Measurements from ENCODE around the gene DHFR2. TPM values are rescaled to one million over a fixed set of nuclear protein-coding genes. Genes with fewer than 3 reads are reported as not detected.

DHFR2 gene
- total and polyA plus RNA-seq, 9 of the 15 experiments (the other 6 are each of a cell fraction or from before 2014, with no cell fraction given), result 0.64 to 1.7 (median 1.4) TPM

GRCh38 chr3:94015025-94015424 is 47.7 kb downstream of the DHFR2 start (continued):
- no peak for TF ChIP-seq U2AF2 (optimal IDR thresholded peaks at IDR 0.05; ENCODE audit: low read depth, low read length)

GRCh38 chr3:94012185-94012584 is 50.5 kb downstream of the DHFR2 start:
- POLR2A ChIA-PET, result no interaction called here
- in situ Hi-C loops (cut with MboI), result no loop called here

More at GRCh38 chr3:94012185-94012584, 50.5 kb downstream of the DHFR2 start:
- FAIRE-seq, result no peak
- 0 out of 3 replicates have a peak, but pooled peaks cover 4% of the 10 kb centered on the region for H3K36me3 ChIP-seq (ENCODE audit: control insufficient read depth, insufficient read depth, low read length)
- no peaks in the 10 kb centered on the region for H4K20me1 ChIP-seq (replicated peaks; ENCODE audit: control insufficient read depth, insufficient read depth, low read length)
- H3K27me3 ChIP-seq (ENCODE audit: control insufficient read depth in 2 of 2, insufficient read depth in 2 of 2, low read length in 2 of 2), result no peaks in the 10 kb centered on the region
- no peak overlapping the region for H3K9ac ChIP-seq (ENCODE audit: insufficient read depth in 1 of 2, low read depth in 2 of 2, low read length in 2 of 2)
- no peak overlapping the region for H3K4me3 ChIP-seq
- no peaks in the 10 kb centered on the region for H3K9me3 ChIP-seq (replicated peaks; ENCODE audit: control insufficient read depth, insufficient read depth, low read depth, low read length)
- H3K9me1 ChIP-seq (ENCODE audit: control insufficient read depth, insufficient read depth, low read length), result no peaks in the 10 kb centered on the region
- 88% methylated on average over 1 of the region's 1 CpG for WGBS (ENCODE audit: insufficient coverage, low coverage, missing lambda C conversion rate)
- CTCF ChIA-PET (ENCODE audit: low intra/inter-chr PET ratio), result no interaction called here
- BruUV-seq (replicated peaks), result no TSS peak
- no peak overlapping the region for H3K4me2 ChIP-seq (ENCODE audit: insufficient read depth, low read length)
- intact Hi-C loops (cut with micrococcal nuclease), result no loop called here
- no peak overlapping the region for H2AFZ ChIP-seq (ENCODE audit: low read depth, low read length)
- TF ChIP-seq MYC (IDR thresholded peaks at IDR 0.05; ENCODE audit: low read depth, low read length) (no peak), MYC (CRISPR knock-in tag; IDR thresholded peaks at IDR 0.05; ENCODE audit: borderline replicate concordance, low read depth) (no peak), NR2F6 (CRISPR knock-in tag; IDR thresholded peaks at IDR 0.05) (no peak), TFAP4 (CRISPR knock-in tag; IDR thresholded peaks at IDR 0.05; ENCODE audit: borderline replicate concordance) (no peak), KLF10 (CRISPR knock-in tag; IDR thresholded peaks at IDR 0.05) (no peak), PYGO2 (tag; IDR thresholded peaks at IDR 0.05) (no peak), BHLHE40 (IDR thresholded peaks at IDR 0.05; ENCODE audit: low read length) (no peak), MECOM (CRISPR knock-in tag; IDR thresholded peaks at IDR 0.05) (no peak)
- no peaks in the 10 kb centered on the region for H3K4me1 ChIP-seq (replicated peaks in 1 of 2; ENCODE audit: control insufficient read depth in 2 of 2, insufficient read depth in 2 of 2, low read length in 2 of 2)
- DNase-seq (ENCODE audit: extremely low read depth in 1 of 4, low spot score in 3 of 4), result no peak
- H3K27ac ChIP-seq (ENCODE audit: extremely low read depth, low read depth, low read length), result no peak overlapping the region
- ATAC-seq, result no peak
- H3K79me2 ChIP-seq (ENCODE audit: control insufficient read depth, insufficient read depth, low read length), result no peaks in the 10 kb centered on the region

Data from K562 (cell line).